K562 (cell line): ENCODE data around the gene ANAPC5.

Experiments used
- FOXK2 ChIP-seq, 2 experiments: fragments of 450-650 bp; IDR thresholded peaks in 1 of 2; conservative IDR thresholded peaks in 1 of 2; 2 replicates each; pipeline ENCODE4 v1.6.1; 2016; ENCODE audit warnings: low read depth in 2 of 2, mild to moderate bottlenecking in 1 of 2
- GTF2F1 ChIP-seq: IDR thresholded peaks from 2 replicates; pipeline ENCODE4 v1.6.1; 2011; ENCODE audit warnings: low read depth, low read length, improper control_type of control experiment
- IRF2 ChIP-seq: sonication (generic); formaldehyde crosslinking; IDR thresholded peaks from 2 replicates; pipeline ENCODE4 v1.8.1; 2022; ENCODE audit warnings: mild to moderate bottlenecking, missing genetic modification reagents
- MECOM ChIP-seq: fragments of 250-450 bp; sonication (Bioruptor Pico); IDR thresholded peaks from 2 replicates; pipeline ENCODE4 v1.8.0; 2022; ENCODE audit warnings: inconsistent platforms
- POLR2A ChIP-seq: fragments of 450-650 bp; conservative IDR thresholded peaks from 2 replicates; pipeline ENCODE4 v1.6.1; 2016
- PPARD ChIP-seq: fragments of 250-450 bp; sonication (Bioruptor Pico); IDR thresholded peaks from 2 replicates; pipeline ENCODE4 v1.8.0; 2022; ENCODE audit warnings: inconsistent platforms, mild to moderate bottlenecking, moderate library complexity
- RAD21 ChIP-seq, 2 experiments: fragments of 250-450 bp in 1 of 2; fragments of 450-650 bp in 1 of 2; sonication (Bioruptor Pico) in 1 of 2; formaldehyde crosslinking in 1 of 2; IDR thresholded peaks in 1 of 2; conservative IDR thresholded peaks in 1 of 2; 2 replicates each; pipeline versions ENCODE4 v1.4.0 to v1.8.0; 2020 to 2022; ENCODE audit warnings: mild to moderate bottlenecking in 2 of 2, moderate library complexity in 1 of 2
- SREBF2 ChIP-seq: sonication (generic); formaldehyde crosslinking; IDR thresholded peaks from 2 replicates; pipeline ENCODE4 v1.4.0; 2020; ENCODE audit warnings: mild to moderate bottlenecking, missing genetic modification reagents
- ZNF165 ChIP-seq: fragments of 250-450 bp; sonication (Bioruptor Pico); IDR thresholded peaks from 2 replicates; pipeline ENCODE4 v1.4.0; 2020; ENCODE audit warnings: borderline replicate concordance
- ZNF274 ChIP-seq: IDR thresholded peaks from 2 replicates; pipeline ENCODE4 v1.6.1; 2011; ENCODE audit warnings: low read depth, mild to moderate bottlenecking, low read length, moderate library complexity, borderline replicate concordance

DNA sequence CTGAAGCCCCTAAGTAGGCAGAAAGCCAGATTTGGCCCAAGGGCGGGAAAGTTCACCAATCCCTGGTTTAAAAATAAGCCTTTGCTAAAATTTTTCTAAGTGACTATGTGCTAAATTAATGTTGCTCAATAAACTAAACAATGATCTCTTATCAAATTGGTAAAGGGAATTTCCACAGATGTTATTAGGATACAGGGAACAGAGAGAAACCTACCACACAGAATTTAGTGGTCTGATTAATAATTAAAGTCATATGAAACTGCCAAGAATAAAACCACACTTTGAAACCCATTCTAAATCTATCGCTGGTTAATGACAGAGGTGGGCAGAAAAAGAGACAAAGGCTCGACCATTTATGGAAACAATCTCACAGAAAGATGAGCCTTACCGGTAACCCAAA is 22.0 kb downstream of the ANAPC5 start:
- TF ChIP-seq SREBF2 (CRISPR knock-in tag) = no peak
- no peak for TF ChIP-seq FOXK2 (conservative IDR thresholded peaks at IDR 0.05 in 1 of 2, IDR thresholded peaks at IDR 0.05 in 1 of 2; ENCODE audit: low read depth in 2 of 2)
- TF ChIP-seq GTF2F1 = no peak
- TF ChIP-seq POLR2A = no peak
- no peak for TF ChIP-seq PPARD (CRISPR knock-in tag)
- no peak for TF ChIP-seq MECOM (CRISPR knock-in tag)
- TF ChIP-seq RAD21 (CRISPR knock-in tag; conservative IDR thresholded peaks at IDR 0.05 in 1 of 2, IDR thresholded peaks at IDR 0.05 in 1 of 2) = no peak
- TF ChIP-seq ZNF274 = no peak
- TF ChIP-seq ZNF165 (CRISPR knock-in tag) = no peak
- TF ChIP-seq IRF2 (CRISPR knock-in tag) = no peak
